A172 (cell line): ENCODE measurements around the gene TTC23. TPM values are rescaled to one million over a fixed set of nuclear protein-coding genes. Genes with fewer than 3 reads are reported as not detected.
"Not testable (repeated sequence)": the region's sequence is repeated elsewhere in the genome, so short reads cannot be mapped to it uniquely, and the experiment has no call there.

Source experiments
- DNase-seq: peaks from one replicate; pipeline ENCODE4 v3.0.0-alpha.2; 2015; ENCODE audit warnings: low spot score
- total RNA-seq: library from RNA; depleted of rRNA; stranded (reverse); fragments of >200 nt; shearing (Covaris generic); gene quantifications from 2 replicates; pipeline ENCODE4 v1.2.3, GENCODE V29; 2014

Gene TTC23
- total RNA-seq, 1 experiment from 2014 or later: 15.0 TPM

DNA sequence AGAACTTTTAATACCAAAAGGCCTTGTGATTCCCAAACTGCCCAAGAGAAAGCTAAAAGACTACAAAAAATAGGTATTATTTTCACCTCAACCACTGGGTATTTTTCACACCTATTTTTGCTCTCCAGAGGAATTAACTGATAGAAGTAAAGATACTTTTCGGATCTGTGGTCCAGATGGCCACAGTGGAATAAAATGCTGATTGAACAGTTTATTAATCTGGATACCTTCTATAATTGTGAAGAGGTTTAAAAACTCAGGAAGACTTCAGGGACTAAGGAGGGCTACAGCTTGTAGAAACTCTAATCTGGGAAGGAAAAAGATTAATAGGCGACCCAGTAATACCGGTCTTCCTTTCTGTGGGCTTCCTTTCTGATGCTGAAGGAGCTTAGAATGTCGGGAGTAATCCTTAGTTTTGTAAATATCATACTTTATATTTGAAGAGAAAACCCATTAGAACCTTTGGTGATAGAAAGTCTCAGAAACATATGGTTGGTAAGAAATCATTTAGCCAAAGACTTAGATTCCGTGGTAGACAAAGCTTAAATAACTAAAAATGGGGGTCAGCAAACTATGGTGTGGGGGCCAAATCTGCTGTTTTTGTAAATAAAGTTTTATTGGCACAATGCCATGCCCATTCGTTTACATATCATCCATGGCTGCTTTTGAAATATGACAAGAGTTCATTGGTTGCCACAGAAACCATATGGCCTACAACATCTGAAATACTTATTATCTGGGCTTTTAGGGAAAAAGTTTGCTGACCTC is 47.8 kb downstream of the TTC23 start:
- DNase-seq: no peak

GRCh38 chr15:99197856-99198255 is 51.5 kb downstream of the TTC23 start:
- DNase-seq: peak; percentile 5

GRCh38 chr15:99192181-99192580 is 57.2 kb downstream of the TTC23 start:
- not testable (repeated sequence) for DNase-seq

GRCh38 chr15:99187936-99188335 is 61.4 kb downstream of the TTC23 start:
- DNase-seq: no peak

DNA sequence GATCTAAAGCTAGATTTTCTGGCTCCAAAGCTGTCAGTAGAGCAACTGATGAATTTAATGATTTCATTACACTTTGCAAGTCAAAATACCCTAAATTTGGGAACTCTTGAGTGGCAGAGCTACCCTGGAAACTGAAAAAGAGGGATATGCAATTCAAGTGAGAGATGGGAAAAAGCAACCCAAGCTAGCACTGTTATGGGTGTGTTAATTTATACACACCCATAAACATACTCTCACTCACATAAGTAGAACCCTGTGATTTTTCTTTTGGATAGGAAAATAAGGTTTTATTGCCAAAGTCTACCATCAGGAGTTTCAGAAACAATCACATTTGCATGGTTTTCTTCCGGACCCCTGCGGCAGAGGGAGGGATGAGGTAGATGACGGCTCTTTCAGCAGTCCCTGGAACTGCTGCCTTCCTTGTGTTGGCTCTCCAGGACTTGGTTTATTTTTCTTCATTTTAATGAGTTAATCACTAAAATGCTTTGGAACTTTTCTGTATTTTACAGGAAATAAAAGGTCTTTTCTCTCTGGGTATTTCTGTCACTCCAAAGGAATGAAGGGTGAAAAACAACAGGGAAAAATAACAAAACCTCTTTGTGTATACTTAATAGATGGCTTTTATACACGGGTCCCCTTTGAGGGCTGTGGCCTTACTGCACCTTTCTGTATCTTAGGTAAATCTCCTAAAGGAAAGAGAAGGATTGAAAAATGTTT is 63.8 kb downstream of the TTC23 start:
- DNase-seq: no peak

GRCh38 chr15:99182791-99183190 is 66.6 kb downstream of the TTC23 start:
- DNase-seq: no peak

DNA sequence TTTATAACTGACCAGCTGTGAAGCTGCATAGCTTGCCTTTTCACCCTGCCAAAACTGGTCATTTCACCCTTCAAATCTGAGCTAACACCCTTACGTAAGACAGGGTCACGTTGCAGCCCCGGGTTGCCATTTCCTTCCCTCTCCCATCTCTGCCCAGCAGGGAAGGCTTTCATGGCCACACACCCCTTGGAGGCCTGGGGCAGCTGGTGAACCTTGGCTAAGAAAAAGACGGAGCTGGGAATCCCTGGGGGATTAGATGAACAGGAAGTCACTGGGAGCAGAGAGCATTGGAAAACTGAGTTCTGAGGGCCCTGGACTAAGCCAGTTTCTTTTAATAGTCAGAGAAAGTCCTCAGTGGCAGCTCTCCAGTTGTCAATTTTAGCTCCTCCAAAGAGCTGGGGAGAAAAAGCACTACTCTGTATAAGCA is 67.8 kb downstream of the TTC23 start:
- no peak for DNase-seq

- DNase-seq: no peak
These were observed 68.4 kb downstream of the TTC23 start for GRCh38 chr15:99180964-99181306.

DNA sequence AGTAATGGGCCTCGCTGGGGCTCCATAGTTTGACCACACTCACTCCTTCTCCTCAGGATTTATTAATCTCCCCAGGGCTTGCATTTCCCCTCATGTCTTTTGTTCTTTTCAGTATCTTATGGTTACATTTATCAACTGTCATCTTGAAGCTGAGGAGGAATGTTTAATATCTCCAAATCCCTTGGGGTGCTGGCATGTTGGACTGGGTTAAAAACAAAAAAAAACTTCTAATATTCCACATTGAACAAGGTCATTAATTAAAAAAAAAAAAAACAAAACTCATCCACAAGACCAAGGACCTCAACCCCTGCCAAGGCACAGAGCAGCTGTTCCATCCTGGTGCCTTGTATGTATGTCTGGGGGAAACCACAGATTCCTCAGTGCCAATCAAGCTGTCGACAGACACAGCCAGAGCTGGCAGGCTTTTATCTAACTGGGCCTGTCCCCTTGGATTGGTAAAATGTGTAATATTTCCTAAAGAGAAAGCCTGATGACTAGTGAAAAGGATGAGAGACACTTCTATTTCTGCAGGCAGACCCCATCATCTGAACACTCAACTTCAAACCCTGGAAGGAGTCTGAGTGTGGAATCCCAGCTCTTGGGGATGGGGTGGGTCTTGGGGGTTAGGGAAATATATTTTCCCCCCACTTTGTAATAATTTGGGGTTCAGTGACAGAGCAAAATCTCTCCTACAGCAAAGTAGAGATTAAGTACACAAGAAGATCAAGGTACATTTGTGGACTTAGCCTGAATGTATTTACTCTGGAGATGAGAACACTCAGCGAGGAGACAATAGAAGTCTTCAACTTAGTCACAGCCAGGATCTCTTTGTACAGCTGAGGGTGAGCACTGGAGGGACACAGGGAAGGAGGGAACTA is 69.1 kb downstream of the TTC23 start:
- DNase-seq: no peak

DNA sequence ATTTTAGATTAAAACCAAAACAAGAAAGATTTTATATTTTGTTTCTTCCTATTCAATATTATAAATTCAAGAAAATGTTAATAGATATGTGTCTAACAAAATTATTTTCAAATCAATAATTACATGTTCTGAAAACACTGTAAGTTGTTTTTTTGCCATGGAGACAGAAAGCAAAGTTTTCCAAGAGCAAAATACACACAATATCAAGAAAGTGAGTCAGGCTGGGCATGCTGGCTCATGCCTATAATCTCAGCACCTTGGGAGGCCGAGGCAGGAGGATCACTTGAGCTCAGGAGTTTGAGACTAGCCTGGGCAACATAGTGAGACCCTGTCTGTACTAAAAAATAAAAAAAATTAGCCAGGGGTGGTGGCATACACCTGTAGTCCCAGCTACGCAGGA is 71.7 kb downstream of the TTC23 start:
- no peak for DNase-seq

- DNase-seq: no peak
These were observed 72.6 kb downstream of the TTC23 start for GRCh38 chr15:99176757-99177156.

DNA sequence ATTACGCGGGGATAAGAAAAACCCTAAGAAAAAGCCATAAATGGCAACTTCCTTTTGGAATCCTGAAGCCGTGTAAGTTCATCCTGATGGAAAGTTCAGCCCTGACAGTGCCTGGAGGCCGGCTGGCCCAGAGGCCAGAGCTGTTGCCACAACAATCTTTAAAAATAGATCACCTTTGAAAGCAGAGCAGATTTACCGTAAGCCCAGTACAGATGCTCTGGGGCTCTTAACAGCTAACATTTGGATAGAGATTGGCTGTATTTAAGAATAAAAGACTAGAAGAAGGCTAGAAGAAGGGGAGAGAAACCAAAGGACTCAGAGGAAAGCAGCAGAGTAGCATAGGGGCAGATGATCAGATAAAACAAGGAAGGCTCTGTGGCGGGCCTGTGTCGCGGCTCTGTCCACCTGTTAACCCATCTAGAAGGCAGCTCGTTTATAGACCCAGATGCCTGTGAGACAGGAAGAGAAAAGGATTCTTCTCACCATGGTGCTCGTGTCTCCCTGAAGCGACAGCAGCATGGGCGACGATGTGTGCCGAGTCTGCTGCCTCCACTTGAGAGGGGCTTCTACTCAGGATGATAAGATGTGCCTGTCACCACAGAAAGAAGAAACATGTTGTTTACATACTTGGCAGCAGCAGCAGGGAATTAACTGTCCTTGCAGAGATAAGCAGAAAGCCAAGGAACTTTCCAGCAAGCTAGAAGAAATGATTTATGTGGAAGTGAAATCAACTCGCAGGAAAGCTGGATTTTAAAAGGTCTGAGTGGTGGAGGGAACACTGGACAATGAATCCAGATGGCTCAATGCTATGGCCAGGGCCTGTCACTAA is 74.6 kb downstream of the TTC23 start:
- no peak for DNase-seq

DNA sequence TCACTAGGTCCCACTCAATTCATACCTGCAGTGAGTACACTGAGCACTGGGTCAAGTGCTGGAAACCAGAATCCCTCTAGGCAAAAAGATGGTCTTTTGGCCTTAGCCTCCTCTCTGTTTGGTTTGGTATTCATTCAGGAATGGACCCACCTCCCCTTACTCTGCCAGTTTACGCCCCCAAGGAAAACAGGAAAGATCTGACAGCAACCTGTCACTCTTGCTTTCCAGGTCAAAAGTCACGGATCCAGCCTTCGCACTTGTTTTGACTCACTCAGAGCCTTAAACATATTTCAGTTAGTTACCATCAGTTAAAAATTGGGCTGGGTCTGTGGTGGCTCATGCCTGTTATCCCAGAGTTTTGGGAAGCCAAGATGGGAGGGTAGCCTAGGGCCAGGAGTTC is 76.4 kb downstream of the TTC23 start:
- no peak for DNase-seq

GRCh38 chr15:99172171-99172570 is 77.2 kb downstream of the TTC23 start:
- no peak for DNase-seq

GRCh38 chr15:99170476-99171065 is 78.8 kb downstream of the TTC23 start:
- no peak for DNase-seq

DNA sequence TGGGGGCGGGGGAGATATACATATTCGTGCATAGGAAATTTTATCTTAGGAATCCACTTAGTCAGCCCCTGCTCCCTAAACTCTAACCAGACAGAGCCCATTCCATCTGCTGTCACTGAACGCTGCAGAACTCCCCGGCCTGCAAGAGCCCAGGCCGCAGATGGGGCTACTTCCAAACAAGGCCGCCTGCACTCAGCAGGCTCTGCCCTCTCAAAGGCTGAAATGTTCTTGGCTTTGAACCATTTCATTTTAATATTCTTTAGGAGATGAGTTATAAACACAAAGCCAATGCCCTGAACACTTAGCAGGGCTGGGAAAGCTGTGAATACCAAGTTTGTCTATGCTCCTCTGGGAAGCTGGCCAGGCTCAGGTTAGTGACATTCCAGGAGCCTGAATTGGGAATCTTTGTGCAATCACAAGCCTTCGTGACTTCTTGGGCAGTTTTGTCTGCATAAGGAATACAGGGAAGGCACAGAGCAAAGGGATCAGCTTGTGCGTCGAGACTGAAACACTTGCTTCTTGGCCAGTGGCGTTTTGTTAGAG is 79.5 kb downstream of the TTC23 start:
- DNase-seq: no peak

GRCh38 chr15:99168601-99169580 is 80.5 kb downstream of the TTC23 start:
- DNase-seq: no peak

DNA sequence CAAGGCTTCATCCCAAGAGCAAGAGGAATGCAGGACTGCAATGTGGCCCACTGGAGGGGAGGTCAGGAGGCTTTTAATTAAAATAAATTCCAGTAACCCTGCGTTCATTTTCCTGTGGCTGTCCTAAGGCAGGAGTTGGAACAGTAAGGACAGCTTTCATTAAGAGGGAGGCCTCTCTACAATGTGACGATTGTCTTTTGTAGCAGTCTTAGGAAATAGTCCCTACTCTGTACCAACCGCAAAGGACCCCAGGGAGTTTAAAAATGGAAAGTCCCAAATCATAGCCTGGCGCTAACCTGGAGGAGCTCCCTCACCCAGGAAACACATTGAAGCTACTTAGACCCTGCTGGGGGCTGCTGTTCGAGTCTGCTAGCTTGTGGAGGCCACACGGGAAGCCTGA is 81.7 kb downstream of the TTC23 start:
- no peak for DNase-seq

DNA sequence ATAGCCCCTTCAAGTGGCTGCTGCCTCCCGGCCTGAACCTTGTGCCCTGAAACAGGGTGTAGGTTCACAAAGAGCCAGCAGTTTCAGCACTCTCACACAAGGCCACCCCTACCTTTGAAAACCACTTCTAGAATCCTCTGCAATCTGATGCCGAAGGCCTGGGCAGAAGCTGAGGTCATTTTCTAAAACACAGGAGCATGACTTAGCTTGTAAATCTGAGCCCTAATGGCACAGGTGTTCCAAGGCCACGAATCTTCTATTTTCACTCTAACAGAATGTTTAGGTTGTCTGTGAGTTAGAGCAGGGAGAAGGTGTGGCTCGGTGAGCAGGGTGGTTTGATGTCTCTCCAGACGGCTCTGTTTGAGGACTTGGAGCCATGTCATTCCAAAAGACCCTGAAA is 82.2 kb downstream of the TTC23 start:
- no peak for DNase-seq
